Skin of body (tissue), 2 donors: ENCODE data around the gene LEPR. TPM values are rescaled to one million over a fixed set of nuclear protein-coding genes. Genes with fewer than 3 reads are reported as not detected.
"Not testable (repeated sequence)": the region's sequence is repeated elsewhere in the genome, so short reads cannot be mapped to it uniquely, and the experiment has no call there.

Experiments used
- DNase-seq: peaks from one replicate; lab custom pipeline; 2025; lab: John Stamatoyannopoulos, UW
- total RNA-seq: library from RNA; depleted of rRNA; stranded (reverse); fragments of >200 nt; gene quantifications from one replicate; pipeline ENCODE4 v1.2.3, GENCODE V29; 2014

Gene LEPR
- total RNA-seq, 1 donor from 2014 or later, result 17.6 TPM

- no peak for DNase-seq
Observed at GRCh38 chr1:65437616-65438015, 17.1 kb downstream of the LEPR start.

- no peak for DNase-seq
Observed at GRCh38 chr1:65440322-65440900, 19.9 kb downstream of the LEPR start.

GRCh38 chr1:65440915-65441314 is 20.4 kb downstream of the LEPR start:
- no peak for DNase-seq

GRCh38 chr1:65441464-65441863 is 21.0 kb downstream of the LEPR start:
- DNase-seq, result no peak

GRCh38 chr1:65442442-65442841 is 22.0 kb downstream of the LEPR start:
- DNase-seq, result no peak

GRCh38 chr1:65443647-65444046 is 23.2 kb downstream of the LEPR start:
- no peak for DNase-seq

GRCh38 chr1:65444128-65444640 is 23.7 kb downstream of the LEPR start:
- DNase-seq, result no peak

- DNase-seq, result no peak
Observed at GRCh38 chr1:65445837-65446236, 25.4 kb downstream of the LEPR start.

- no peak for DNase-seq
Observed at GRCh38 chr1:65449214-65449823, 28.9 kb downstream of the LEPR start.

GRCh38 chr1:65455678-65456077 is 35.2 kb downstream of the LEPR start:
- not testable (repeated sequence) for DNase-seq

- DNase-seq, result no peak
Observed at GRCh38 chr1:65456481-65456880, 36.0 kb downstream of the LEPR start.

- no peak for DNase-seq
Observed at GRCh38 chr1:65457868-65458267, 37.4 kb downstream of the LEPR start.

- DNase-seq, result no peak
Observed at GRCh38 chr1:65458730-65459396, 38.4 kb downstream of the LEPR start.

GRCh38 chr1:65459397-65459768 is 38.9 kb downstream of the LEPR start:
- no peak for DNase-seq

GRCh38 chr1:65465837-65466236 is 45.4 kb downstream of the LEPR start:
- not testable (repeated sequence) for DNase-seq

- no peak for DNase-seq
Observed at GRCh38 chr1:65467536-65467935, 47.1 kb downstream of the LEPR start.

GRCh38 chr1:65469126-65469888 is 48.8 kb downstream of the LEPR start:
- DNase-seq, result no peak

- DNase-seq, result peak; percentile 72
Observed at GRCh38 chr1:65469889-65470340, 49.4 kb downstream of the LEPR start.
